ENCODE data around the gene HOXB1.

Gene HOXB1

DNA sequence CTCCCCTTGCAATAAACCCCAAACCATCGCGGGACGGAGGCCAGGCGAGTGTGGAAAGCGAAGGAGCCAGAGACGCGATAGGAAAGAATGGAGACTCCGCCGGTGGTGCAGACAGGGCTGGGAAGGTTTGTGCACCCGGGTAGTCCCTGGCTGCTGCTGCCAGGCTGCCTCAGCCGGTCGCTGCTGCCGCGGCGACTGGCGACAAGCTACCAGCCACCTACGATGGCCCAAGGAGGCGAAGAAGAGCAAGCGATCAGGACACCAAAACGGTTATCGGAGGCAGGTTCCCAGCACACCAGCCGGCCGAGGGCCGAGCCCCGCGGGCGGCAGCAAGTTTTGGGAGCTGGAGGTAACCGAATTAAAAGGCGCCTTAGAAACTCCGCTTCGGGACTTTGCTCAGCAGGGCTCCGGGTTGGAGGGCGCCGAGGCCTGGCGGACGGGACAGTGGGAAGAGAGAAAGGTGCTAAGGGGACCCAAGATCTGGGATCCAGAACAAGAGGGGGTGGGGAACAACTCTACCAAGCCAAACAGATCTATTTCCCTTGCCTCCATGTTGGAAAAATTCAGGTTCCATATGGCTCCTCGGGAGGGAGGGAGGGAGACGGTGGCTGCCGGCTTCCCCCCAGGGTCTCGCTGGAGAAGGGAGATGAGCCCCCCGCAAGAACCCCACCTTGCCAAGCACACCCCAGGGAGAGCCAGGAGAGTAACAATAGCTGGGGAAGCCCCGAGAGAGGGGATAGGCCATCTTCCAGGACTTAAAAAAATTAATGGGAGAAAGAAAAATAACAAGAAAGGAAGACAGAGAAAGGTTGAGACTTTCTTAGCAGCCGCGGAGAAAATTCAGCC lies 23.8 kb upstream of the HOXB1 start:
- no peak for DNase-seq (ENCODE audit: low read depth)

DNA sequence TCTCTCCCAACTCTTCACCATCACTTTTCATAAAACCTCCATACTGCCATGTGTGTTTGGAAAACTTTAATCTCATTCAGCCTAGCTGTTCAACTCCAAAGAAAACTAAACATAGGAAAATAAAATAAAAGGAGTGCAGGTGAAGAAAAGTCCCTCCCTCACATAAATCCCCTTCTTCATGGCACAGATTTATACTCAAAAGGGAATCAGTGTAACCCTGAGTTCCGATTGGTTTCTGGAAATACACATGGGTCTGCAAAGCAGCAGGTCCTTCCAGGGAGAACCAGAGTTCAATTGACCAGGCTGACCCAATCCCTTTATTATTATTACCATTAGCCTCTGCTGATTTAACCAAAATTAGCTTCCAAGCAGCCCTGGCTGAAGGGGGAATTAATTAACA lies 23.0 kb upstream of the HOXB1 start:
- DNase-seq (ENCODE audit: low read depth), result no peak

DNA sequence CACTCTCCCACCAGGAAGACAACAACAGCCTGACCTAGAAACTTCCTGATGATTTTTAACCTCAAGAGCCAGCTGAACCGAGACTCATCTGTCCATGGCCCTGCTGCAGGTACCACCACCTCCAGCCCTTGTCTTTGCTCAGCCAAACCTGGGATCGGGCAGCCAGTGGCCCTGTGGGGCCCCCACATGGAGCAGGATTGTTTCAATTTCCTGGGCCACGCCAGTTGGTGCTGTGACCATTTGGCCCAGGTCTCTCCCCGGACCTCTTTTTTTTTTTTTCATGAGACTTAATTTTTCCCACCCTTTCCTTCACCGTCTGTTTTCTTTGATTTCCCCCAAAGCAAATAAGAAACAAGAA lies 22.4 kb upstream of the HOXB1 start:
- no peak for DNase-seq (ENCODE audit: low read depth)

DNA sequence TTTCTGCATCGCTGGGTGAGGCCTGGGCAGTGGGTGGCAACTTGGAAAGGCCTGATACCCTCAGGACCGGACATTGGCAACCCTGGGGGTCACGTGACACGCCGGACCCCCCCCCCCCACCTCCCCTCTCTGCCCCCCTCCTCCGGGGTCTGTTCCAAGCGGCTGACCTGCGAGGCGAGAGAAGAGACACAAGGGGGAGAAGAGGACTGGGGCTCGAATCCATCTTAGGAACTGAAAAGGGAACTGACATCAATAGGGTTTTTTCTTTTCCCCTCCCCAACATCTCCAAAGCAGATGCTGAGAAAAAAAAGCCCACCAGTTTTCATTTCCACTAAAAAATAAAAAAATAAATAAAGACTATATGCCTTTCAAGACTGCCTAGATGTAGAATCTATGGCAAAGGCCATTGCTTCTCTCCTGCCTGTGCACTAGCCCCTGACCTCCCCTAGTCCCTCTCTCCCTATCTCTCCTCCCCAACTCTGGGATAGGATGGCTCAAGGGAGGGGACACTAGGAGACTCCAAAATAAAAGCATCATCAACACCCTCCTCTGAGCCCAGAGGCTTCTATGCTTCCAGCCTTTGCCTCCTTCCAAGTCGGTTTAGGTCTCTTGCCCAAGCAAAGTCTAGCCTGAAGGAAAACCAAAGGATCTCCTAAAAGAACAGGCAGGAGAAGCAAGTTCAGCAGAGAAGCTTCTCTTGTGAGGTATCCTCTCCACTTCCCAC lies 21.8 kb upstream of the HOXB1 start:
- no peak for DNase-seq (ENCODE audit: low read depth)

DNA sequence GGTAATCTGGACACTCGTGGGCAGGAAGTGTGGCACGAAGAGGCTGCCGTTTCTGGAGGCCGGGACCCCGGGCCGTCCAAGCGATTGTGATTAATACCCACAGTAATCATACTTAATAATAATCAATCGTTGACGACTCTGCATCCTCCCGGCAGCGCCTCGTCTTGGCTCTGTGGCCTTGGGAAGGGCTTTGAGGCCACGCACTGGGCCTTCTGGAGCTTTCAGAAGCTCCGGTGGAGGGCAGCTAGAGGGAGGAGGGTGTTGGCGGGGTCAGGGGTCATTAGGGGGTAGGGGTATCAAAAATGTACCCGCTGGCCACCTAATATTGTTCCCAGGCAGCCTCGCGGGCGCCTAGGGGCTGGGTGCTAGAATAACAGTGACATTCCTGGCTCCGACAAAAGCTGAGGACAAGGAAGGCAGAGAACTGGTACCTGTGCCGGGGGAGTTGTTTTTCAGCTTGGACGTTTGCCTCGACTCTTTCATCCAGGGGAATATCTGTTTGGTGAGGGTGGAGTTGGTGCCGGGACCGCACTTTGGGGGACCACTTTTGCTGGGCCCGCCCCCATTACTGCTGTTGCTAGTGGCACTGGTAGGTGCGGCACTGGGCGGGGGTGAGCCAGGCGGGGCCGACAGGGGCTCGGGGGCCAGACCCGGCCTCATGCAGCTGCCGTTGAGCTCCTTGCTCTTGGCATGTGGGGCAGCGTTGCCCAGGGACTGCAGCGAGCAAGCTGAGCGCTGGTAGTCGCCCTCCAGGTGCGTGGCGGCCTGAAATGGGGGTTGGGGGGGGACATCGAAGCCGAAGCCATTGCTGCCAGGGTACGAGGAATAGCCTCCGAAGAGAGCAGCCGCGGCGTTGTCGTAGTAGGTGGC lies 21.0 kb upstream of the HOXB1 start:
- no peak for DNase-seq (ENCODE audit: low read depth)

GRCh38 chr17:48551214-48551555 lies 20.4 kb upstream of the HOXB1 start:
- no peak for DNase-seq (ENCODE audit: low read depth)

DNA sequence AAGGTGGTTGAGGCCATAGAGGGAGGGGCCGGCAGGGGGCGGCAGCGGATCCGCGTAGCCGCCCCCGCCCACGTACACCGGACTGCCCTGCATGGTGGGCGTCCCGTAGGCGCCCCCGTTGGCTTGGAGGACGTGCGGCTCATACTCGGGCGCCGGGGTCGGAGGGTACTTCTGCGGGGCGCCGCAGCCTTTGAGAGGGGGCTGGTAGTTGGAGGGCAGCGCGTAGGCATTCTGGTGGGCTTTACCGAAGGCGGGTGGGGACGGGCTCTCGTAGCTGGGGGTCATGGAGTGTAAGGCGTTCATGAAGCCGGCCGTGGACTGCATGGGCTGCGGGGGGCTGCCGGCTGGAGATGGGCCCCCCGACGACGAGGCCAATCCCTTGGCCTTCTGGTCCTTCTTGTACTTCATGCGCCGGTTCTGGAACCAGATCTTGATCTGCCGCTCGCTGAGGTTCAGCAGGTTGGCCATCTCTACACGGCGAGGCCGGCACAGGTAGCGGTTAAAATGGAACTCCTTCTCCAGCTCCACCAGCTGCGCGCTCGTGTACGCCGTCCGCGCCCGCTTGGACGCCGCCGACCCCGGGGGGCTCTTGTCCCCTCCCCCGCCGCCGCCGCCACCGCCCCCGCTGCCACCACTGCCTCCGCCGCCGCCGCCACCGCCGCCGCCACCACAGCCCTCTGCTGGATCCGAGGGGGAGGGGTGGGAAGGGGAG lies 19.8 kb upstream of the HOXB1 start:
- no peak for DNase-seq (ENCODE audit: low read depth)

GRCh38 chr17:48549914-48550501 lies 19.2 kb upstream of the HOXB1 start:
- no peak for DNase-seq (ENCODE audit: low read depth)

DNA sequence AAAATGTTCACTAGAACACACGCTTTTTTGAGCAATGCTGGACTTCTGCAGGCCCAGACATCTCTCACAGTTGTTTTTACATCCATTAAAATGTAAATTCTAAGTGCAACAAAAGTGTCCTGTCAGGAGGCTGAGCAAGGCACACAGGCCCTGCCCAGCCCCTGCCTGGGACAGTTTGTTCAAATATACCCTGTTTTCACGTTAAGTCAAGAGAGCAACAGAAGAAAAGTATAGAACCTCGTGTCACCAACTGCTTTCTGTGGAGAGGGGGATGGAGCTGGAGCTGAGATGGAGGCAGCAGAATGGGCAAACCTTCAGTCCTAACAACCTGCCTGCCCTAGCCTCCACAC lies 18.4 kb upstream of the HOXB1 start:
- DNase-seq (ENCODE audit: low read depth), result no peak

DNA sequence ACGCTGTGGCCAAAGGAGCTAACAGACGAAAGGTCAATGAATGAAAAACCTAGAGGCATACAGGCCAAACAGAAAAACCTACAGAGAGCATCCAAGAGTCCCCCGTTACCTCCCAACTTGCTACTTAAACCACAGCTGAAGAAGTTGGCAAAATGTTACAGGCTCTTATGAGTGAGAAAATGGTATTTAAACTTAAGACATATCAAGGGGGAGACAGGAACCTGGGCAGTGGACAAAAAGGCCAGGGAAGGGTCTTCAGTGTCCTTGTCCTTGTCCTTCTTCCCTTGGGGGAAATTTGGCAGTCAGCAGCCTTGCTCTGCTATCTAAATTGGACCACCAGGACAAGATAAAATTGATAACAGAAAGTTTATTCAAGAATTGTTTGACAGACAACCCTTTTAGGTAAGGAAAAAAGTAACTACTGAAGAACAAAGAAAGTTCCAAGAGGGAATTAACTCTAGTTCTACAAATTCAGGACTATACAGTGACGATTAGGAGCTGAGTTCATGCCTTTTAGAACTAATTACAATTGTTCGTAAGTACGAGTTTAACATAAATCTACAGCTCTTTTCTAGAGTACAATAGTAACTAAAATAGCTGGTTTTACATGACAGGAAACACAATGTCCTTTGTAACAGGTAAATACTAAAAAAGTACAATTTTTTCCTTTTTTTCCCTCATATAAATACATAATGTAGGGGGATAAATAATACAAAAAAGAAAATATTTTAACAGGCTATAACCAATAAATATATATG lies 17.9 kb upstream of the HOXB1 start:
- DNase-seq (ENCODE audit: low read depth), result no peak

DNA sequence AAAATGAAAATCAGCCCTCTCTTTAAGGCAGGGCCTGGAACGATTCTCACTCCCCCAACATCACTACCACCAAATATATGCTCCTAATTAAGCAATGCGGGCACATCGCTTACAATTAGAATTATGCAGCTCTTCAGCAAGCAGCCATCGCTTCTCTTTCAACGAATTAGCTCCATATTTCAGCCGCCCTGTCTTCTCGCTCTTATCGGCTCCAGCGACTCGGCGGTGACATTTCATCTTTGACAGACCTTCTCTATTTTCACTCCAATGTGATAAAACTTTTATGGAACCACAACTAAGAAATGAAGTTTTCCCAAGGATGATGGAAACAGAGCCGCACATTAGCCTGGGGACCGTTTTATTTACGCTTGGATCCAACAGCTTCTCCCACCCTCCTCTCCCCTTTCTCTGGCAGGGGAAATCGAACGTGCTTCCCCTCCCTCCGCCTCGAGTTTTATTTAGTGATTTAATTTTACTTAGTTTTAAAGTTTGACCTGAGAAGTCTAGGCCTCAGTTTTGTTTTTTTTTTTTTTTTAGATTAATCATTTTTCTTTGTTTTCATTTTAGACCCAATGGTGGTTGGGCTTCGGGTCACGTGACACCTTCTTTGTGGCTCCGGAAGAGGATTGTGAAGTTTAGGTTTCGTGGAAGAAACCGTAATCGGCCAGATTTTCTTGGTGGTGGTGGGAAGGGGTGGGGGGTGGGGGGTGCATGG lies 17.2 kb upstream of the HOXB1 start:
- no peak for DNase-seq (ENCODE audit: low read depth)

DNA sequence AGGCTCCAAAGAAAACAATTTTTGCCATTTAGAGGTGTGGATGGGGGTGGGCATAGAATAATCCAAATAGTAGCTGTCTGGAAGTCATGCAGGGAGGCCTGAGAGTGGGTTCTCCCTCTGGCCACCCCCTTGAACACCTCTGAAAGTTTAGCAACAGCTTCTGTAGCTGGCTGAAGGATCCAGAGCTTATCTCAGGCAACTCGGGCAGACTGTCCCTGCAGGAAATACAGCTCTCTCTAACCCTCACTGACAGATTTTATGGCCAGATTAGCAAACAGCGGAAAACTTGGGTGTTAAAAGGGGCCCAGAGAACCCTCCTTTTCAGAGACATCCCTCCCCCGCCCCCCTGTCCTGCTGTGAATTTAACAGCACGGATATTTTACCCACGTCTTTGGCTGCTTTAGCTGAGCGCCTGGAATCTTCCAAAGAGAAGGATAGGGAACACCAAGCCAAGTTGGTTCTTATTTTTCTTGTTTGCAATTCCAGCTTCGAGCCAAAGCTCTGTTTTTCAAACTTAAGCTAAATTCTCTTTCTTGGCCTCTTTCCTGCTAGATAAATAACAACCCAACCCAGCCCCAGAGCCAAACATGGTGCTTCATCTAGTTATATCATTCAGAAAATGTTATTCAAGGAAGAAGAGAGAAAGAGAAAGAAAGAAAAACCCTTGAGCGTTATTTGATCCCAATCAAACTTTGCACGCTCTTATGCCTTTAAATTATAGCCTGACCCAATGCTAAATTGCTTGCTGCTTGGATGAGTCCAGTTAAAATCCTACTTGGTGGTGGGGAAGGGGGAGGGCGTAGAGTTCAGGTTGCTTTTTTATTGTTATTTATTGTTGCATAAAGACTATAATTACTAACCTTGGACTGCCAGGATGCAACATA lies 16.4 kb upstream of the HOXB1 start:
- no peak for DNase-seq (ENCODE audit: low read depth)

- no peak for DNase-seq (ENCODE audit: low read depth)
These were observed 15.5 kb upstream of the HOXB1 start for GRCh38 chr17:48546137-48546923.

DNA sequence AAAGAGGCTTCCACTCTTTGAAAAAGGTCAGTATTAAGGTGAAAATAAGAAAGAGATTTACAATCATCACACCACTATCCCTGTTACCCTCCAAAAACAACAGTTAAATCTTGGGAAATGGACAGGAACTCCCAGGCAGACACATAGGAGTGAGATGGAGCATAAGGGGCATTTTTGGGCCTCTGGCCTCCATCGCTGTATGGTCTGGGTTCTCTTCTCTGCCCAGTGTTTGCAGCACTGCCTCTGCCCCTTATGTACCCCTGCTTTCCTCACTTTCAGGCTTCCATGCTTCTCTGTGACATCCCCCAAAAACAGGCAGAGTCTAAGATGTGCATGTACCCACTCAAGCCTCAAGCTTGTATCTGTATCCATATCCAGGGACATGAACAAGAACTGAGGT lies 14.7 kb upstream of the HOXB1 start:
- DNase-seq (ENCODE audit: low read depth), result no peak

DNA sequence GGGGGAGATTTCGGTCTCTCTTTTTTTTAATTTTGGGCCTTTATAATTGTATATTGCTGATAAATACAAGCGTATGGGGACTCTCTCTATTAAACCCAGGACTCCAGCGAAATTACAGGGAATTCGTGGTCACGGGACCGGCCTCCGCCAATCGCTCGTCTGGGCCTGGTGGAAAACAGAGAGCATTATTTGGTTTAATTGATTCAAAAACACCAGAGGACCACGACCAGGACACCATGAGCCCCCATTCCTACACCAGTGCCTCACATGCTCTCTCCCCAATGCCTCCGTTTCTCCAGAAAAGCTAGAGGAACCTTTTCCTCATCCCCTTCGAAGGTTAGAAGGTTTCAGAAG lies 14.2 kb upstream of the HOXB1 start, which contains the start of gene HOXB2:
HOXB2 (minus strand) TSS at position 88 of the 354 bp plus-strand sequence. CDS start 198 bp downstream, outside the sequence.
- no peak for DNase-seq (ENCODE audit: low read depth)

DNA sequence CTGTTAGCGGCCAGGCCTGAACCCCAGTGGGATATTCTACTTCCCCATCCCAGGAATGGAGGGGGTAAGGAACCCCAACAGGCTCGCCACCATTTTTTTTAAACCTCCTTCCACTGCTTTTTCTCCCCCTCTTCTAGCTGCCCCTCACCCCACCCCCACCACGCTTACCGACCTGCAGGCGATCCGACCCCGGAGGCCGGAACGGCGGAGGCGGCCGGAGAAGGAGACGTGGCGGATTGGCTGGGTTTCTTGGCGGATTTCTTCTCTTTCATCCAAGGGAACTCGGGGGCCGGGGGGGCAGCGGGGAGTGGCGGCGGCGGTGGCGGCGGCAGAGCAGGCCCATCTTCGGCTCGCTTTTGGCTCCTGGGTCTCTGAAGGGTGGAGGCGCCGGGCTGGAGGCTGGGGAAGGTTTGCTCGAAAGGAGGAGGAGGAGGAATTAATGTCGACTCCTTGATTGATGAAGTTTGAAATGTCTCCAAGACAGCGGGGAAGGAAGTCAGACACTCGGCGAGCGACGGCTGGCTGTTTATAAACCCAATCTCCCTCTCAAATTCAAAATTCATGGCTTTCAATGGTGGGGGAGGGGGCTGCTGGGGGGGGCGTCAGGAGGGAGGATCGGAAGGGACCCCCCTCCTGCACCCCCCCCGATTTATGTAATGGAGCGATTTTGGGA lies 13.7 kb upstream of the HOXB1 start:
- no peak for DNase-seq (ENCODE audit: low read depth)

GRCh38 chr17:48543854-48544348 lies 13.1 kb upstream of the HOXB1 start:
- no peak for DNase-seq (ENCODE audit: low read depth)
